Measurements from ENCODE around the gene DTX3. TPM values are rescaled to one million over a fixed set of nuclear protein-coding genes. Genes with fewer than 3 reads are reported as not detected.

DTX3 gene
- total RNA-seq, 1 experiment from 2014 or later: 0.37 TPM

- DNase-seq (ENCODE audit: low read depth, low spot score) (no peak), ATAC-seq (no peak)
- no peak overlapping the region for H3K4me3 ChIP-seq (replicated peaks in 1 of 2; ENCODE audit: low read depth in 1 of 2, low read length in 2 of 2)
- no peak overlapping the region for H2AFZ ChIP-seq (ENCODE audit: low read depth, low read length, poor library complexity, severe bottlenecking)
- no peaks in the 10 kb centered on the region for H3K9me3 ChIP-seq (ENCODE audit: control insufficient read depth in 1 of 2, insufficient read depth in 1 of 2, low read depth in 1 of 2, low read length in 2 of 2)
- ChIA-PET CTCF (no interaction called here), POLR2A (no interaction called here), RAD21 (ENCODE audit: low non-redundant PET in 1 of 2, low total read pairs in 2 of 2, uncharacterized antibody in 2 of 2, unreplicated experiment in 2 of 2) (no interaction called here)
- peaks cover 0 to 9% of the 10 kb centered on the region in 2 experiments; a peak in 1 of 4 replicates for H3K4me1 ChIP-seq (ENCODE audit: control insufficient read depth in 1 of 2, insufficient read depth in 2 of 2, low read length in 2 of 2)
- no peaks in the 10 kb centered on the region for H3K27me3 ChIP-seq (ENCODE audit: insufficient read depth, low read length)
- no peaks in the 10 kb centered on the region for H3K79me2 ChIP-seq (ENCODE audit: insufficient read depth, low read length)
- H3K4me2 ChIP-seq (ENCODE audit: low read length): no peak overlapping the region
- no peaks in the 10 kb centered on the region for H3K9me2 ChIP-seq (ENCODE audit: insufficient read depth)
- no peak overlapping the region for H3K27ac ChIP-seq (ENCODE audit: low read depth, low read length)
- no peak for TF ChIP-seq MAX (IDR thresholded peaks at IDR 0.05)
- TF ChIP-seq ELF1 (IDR thresholded peaks at IDR 0.05; ENCODE audit: borderline replicate concordance, low read depth): no peak
- no peak for TF ChIP-seq JUND (IDR thresholded peaks at IDR 0.05)
- no peaks in the 10 kb centered on the region for H3K36me3 ChIP-seq (ENCODE audit: control insufficient read depth in 1 of 2, insufficient read depth in 2 of 2, low read length in 2 of 2)
- no peaks in the 10 kb centered on the region for H4K20me1 ChIP-seq (ENCODE audit: insufficient read depth)
- H3K9ac ChIP-seq (ENCODE audit: low read length): no peak overlapping the region
- intact Hi-C loops (cut with micrococcal nuclease): no loop called here
- BruUV-seq (replicated peaks): no TSS peak
Measured at GRCh38 chr12:57609101-57609780, 4.6 kb downstream of the DTX3 start.

GRCh38 chr12:57609781-57610553 is 5.3 kb downstream of the DTX3 start:
- ATAC-seq (no peak), DNase-seq (ENCODE audit: low read depth, low spot score) (no peak)
- H3K79me2 ChIP-seq (ENCODE audit: insufficient read depth, low read length): no peaks in the 10 kb centered on the region
- no peak overlapping the region for H3K4me2 ChIP-seq (ENCODE audit: low read length)
- intact Hi-C loops (cut with micrococcal nuclease): no loop called here
- ChIA-PET CTCF (no interaction called here), RAD21 (ENCODE audit: low non-redundant PET in 1 of 2, low total read pairs in 2 of 2, uncharacterized antibody in 2 of 2, unreplicated experiment in 2 of 2) (no interaction called here), POLR2A (no interaction called here)
- no peaks in the 10 kb centered on the region for H4K20me1 ChIP-seq (ENCODE audit: insufficient read depth)
- H3K36me3 ChIP-seq (ENCODE audit: control insufficient read depth in 1 of 2, insufficient read depth in 2 of 2, low read length in 2 of 2): no peaks in the 10 kb centered on the region
- H3K27ac ChIP-seq (ENCODE audit: low read depth, low read length): no peak overlapping the region
- BruUV-seq (replicated peaks): no TSS peak
- no peaks in the 10 kb centered on the region for H3K27me3 ChIP-seq (ENCODE audit: insufficient read depth, low read length)
- TF ChIP-seq FOSL1 (IDR thresholded peaks at IDR 0.05; ENCODE audit: low read depth) (no peak), SP1 (IDR thresholded peaks at IDR 0.05; ENCODE audit: low read depth) (no peak), YY1 (IDR thresholded peaks at IDR 0.05; ENCODE audit: extremely low read depth, insufficient replicate concordance, low read depth, low read length) (no peak), CEBPB (IDR thresholded peaks at IDR 0.05; ENCODE audit: low read depth) (no peak), ELF1 (IDR thresholded peaks at IDR 0.05; ENCODE audit: borderline replicate concordance, low read depth) (no peak), ZNF274 (IDR thresholded peaks at IDR 0.05; ENCODE audit: low read depth, low read length) (no peak), POLR2A (IDR thresholded peaks at IDR 0.05; ENCODE audit: borderline replicate concordance, extremely low read depth, insufficient read depth, insufficient read length) (no peak), RAD21 (IDR thresholded peaks at IDR 0.05; ENCODE audit: low read depth) (no peak), ATF3 (IDR thresholded peaks at IDR 0.05) (no peak), REST (IDR thresholded peaks at IDR 0.05; ENCODE audit: low read depth) (no peak), MAX (IDR thresholded peaks at IDR 0.05) (no peak)
- H3K4me1 ChIP-seq (ENCODE audit: control insufficient read depth in 1 of 2, insufficient read depth in 2 of 2, low read length in 2 of 2): peaks cover 0 to 9% of the 10 kb centered on the region in 2 experiments; a peak in 1 of 4 replicates
- H3K9ac ChIP-seq (ENCODE audit: low read length): no peak overlapping the region
- H3K9me2 ChIP-seq (ENCODE audit: insufficient read depth): no peaks in the 10 kb centered on the region
- H3K9me3 ChIP-seq (ENCODE audit: control insufficient read depth in 1 of 2, insufficient read depth in 1 of 2, low read depth in 1 of 2, low read length in 2 of 2): no peaks in the 10 kb centered on the region
- no peak overlapping the region for H3K4me3 ChIP-seq (replicated peaks in 1 of 2; ENCODE audit: low read depth in 1 of 2, low read length in 2 of 2)
- H2AFZ ChIP-seq (ENCODE audit: low read depth, low read length, poor library complexity, severe bottlenecking): no peak overlapping the region

Data from HCT116 (cell line).